CD4-positive, alpha-beta T cell treated with Interleukin-15 for 1 hour (primary cell): ENCODE measurements around the gene FSTL3.
"Not testable (repeated sequence)": the region's sequence is repeated elsewhere in the genome, so short reads cannot be mapped to it uniquely, and the experiment has no call there.

ENCODE experiments used
- DNase-seq: peaks from one replicate; pipeline ENCODE4 v3.0.0-alpha.2; 2020

FSTL3 gene

GRCh38 chr19:662207-662961 is 13.8 kb upstream of the FSTL3 start:
- peak; percentile 67 for DNase-seq

DNA sequence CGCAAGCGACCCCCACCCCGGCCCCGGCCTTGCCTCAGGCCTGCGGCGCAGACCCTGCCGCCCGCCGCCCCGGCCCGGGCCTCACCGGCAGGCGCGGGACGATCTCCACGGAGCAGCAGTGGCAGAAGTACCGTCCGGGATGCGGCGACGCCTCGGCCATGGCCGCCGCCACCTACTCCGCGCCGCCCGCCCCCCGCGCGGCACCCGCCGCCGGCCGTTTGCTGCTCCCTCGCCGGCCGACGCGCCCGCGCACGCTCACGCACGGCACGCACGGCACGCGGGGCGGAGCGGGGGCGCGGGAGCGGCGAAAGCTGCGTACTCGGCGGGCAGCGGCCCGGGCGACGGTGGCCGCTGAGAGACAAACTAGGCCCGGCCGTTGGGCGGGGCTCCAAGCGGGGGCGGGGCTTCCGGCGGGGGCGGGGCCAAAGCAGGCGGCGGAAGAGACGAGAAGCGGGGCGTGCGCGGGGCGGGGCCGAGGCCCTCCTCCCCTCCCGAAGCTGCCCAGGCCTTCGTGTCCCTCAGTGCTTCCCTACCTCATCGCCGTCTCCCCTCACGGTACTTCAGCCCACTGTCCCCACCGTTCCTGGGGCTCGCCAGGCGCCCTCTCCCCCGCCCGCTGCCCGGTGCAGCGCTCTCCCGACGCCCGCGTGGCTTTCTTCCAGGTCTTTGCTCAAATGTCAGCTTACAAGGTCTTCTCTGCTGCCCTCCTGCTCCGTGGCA is 13.1 kb upstream of the FSTL3 start, which contains the start of gene RNF126:
Gene RNF126, minus strand, starts transcription at position 253 of the 720 bp plus-strand sequence. Its CDS starts 93 bp downstream, at position 160.
- DNase-seq, result peak; percentile 92

- no peak for DNase-seq
These were observed 12.5 kb upstream of the FSTL3 start for GRCh38 chr19:663682-664117.

- peak; percentile 81 for DNase-seq
These were observed 11.2 kb upstream of the FSTL3 start for GRCh38 chr19:664913-665443.

DNA sequence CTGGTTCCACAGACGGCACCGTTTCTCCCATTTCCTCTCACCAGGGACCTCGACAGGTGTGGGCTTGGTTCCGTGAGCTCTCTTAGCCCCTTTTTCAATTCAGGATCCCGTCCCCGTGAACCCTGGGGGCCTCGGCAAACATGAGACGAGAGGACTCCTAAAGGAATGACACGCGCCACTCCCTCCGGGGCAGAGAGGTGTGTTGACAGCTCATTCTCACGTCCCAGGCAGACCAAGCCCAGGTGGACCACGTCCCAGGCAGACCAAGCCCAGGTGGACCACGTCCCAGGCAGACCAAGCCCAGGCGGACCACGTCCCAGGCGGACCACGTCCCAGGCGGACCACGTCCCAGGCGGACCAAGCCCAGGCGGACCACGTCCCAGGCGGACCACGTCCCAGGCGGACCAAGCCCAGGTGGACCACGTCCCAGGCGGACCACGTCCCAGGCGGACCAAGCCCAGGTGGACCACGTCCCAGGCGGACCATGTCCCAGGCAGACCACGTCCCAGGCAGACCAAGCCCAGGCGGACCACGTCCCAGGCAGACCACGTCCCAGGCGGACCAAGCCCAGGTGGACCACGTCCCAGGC is 9.1 kb upstream of the FSTL3 start:
- not testable (repeated sequence) for DNase-seq

- DNase-seq, result not testable (repeated sequence)
These were observed 7.3 kb upstream of the FSTL3 start for GRCh38 chr19:668675-669434.

DNA sequence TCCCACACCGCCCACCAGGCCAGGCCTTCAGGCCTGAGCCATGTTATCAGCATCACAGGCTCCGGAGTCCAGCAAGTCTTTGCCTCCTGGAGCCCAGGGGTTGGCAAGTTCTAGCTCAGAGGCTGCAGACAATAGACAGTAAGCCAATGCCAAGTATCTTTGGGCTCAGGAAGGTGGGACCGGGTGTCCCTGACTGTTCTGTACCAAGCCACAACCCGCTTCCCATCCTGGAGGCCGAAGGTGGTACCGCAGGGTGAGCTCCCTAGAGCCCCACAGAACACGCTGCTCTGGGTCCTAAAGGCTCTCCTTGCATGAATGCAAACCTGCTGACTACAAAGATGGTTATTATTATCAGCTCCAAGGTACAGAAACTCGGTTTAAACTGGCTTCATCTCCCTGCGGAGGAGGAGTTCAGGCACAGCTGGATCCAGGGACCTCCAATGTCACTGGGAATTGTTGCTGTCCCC is 5.5 kb upstream of the FSTL3 start:
- no peak for DNase-seq

DNA sequence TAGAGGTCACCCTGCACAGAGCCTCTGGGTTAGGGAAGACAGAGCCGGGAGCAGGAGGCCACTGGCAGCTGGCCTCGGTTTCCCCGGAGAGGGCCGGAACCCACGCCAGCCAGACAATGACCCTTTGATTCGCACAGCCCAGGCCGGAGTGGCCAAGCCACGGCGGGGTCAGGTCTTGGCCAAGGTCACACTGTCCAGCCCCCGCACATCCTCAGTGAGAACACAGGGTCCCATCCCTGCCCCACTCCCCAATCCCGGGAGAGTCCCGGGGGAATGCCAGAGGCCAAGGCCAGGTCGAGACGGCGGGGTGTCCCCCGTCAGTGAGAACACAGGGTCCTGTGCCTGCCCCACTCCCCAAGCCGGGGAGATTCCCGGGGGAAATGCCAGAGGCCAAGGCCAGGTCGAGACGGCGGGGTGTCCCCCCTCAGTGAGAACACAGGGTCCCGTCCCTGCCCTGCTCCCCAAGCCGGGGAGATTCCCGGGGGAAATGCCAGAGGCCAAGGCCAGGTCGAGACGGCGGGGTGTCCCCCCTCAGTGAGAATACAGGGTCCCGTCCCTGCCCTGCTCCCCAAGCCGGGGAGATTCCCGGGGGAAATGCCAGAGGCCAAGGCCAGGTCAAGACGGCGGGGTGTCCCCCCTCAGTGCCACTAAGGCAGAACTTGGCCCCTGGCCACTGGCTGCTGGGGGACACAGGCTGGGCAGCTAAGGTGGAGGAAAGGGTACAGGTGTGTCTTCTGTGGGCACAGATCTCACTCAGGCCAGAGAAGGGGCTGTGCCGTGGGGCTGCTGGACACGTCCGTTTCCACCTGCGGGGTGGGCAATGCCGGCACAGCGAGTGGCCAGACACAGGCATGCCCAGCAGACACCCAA is 1.7 kb upstream of the FSTL3 start:
- DNase-seq, result no peak

DNA sequence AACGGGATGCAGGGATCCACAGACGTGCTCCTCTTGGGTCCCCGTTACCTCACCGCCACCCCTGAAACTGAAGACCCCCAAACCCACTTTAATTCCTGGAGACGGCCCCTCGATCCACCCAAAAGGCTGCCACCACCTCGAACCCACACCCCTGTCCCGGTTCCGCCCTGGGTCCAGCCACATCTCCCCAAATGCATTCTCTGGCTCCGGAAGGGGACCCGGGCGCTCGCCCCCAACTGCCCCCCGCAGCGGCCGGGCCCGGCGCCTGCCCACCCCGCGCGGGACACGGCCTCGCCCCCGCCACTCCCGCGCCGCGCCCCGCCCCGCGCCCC is 219 bp upstream of the FSTL3 start:
- no peak for DNase-seq

DNA sequence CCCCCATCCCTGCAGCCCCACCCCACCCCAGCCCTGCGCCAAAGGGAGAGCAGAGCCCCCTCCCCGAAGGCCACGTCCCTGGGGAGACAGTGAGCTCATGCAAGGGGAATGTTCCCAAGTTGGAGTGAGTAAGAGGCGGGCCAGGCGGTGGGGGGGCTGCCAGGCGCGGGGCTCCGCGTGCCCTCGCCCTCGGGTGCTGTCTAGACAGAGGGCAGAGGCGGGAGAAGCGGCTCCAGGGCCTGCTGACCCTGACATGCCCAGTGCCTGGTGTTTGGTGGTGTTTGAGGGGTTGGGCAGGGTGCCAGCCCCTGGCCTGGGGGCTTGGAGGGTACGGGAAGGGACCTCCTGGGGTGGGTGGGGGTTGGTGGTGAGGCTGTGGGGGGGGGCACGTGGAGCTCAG is 1.0 kb downstream of the FSTL3 start:
- DNase-seq, result no peak

- DNase-seq, result no peak
These were observed 1.6 kb downstream of the FSTL3 start for GRCh38 chr19:677601-678436.

GRCh38 chr19:678791-679388 is 2.7 kb downstream of the FSTL3 start:
- no peak for DNase-seq

GRCh38 chr19:679418-680286 is 3.5 kb downstream of the FSTL3 start:
- peak; percentile 51 for DNase-seq

- DNase-seq, result peak; percentile 100
These were observed 4.3 kb downstream of the FSTL3 start for GRCh38 chr19:680287-681028.

DNA sequence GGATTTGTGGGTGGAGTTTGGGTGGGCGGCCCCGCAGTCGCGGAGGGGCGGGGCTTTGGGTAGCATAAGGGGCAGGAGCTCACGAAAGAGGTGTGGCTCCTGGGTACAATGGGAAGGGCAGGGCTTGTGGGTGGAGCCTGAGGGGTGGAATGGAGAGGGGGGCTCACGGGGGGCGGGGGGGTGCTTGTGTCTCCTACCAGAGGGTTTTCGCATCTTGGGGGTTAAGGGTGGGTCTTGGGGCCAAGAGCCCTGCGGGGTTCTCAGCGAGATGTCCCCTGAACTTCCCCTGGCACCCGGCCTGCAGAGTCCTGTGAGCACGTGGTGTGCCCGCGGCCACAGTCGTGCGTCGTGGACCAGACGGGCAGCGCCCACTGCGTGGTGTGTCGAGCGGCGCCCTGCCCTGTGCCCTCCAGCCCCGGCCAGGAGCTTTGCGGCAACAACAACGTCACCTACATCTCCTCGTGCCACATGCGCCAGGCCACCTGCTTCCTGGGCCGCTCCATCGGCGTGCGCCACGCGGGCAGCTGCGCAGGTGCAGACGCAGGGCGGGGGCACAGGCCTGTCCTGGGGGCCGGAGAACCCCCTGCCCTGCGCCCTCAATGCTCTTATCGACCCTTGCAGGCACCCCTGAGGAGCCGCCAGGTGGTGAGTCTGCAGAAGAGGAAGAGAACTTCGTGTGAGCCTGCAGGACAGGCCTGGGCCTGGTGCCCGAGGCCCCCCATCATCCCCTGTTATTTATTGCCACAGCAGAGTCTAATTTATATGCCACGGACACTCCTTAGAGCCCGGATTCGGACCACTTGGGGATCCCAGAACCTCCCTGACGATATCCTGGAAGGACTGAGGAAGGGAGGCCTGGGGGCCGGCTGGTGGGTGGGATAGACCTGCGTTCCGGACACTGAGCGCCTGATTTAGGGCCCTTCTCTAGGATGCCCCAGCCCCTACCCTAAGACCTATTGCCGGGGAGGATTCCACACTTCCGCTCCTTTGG is 5.1 kb downstream of the FSTL3 start:
- DNase-seq, result peak; percentile 60

GRCh38 chr19:682678-683320 is 6.6 kb downstream of the FSTL3 start:
- no peak for DNase-seq

- no peak for DNase-seq
These were observed 9.3 kb downstream of the FSTL3 start for GRCh38 chr19:685454-685931.
